Suprapubic skin (tissue), 3 donors: ENCODE results near the gene LRMDA.

Source experiments
- EP300 ChIP-seq: sonication (generic); formaldehyde crosslinking; IDR thresholded peaks from one replicate; pipeline ENCODE4 v1.6.1; 2017; ENCODE audit warnings: antibody characterized with exemption
- TF ChIP-seq, protein P1 (sequence below), 2 donors: fragments of 200-600 bp in 1 of 2; fragments of 450-650 bp in 1 of 2; sonication (generic) in 1 of 2; IDR thresholded peaks; one replicate each; pipeline ENCODE4 v1.5.1; 2016 to 2019; ENCODE audit warnings: antibody characterized with exemption in 2 of 2, mild to moderate bottlenecking in 1 of 2, moderate library complexity in 1 of 2

DNA sequence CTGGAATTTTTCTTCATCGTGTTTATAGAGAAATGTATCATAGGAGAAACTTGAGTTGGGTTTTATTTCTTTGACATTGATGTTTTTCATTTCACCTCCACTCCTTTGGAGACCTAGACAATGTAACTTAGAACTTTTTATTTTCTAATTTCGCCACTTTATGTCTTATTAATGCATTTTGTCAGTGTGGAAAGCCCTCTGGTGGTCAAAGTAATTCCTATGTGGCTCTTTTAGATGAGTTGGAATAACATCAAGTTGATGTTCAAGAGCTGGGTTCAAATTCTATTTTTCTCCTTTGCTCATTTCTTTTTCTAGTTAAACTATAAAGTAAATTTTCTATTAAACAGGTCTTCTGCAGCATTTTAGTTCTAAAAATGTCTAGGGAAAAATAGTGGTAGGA lies 478.6 kb downstream of the LRMDA start:
- TF ChIP-seq, protein P1, sequence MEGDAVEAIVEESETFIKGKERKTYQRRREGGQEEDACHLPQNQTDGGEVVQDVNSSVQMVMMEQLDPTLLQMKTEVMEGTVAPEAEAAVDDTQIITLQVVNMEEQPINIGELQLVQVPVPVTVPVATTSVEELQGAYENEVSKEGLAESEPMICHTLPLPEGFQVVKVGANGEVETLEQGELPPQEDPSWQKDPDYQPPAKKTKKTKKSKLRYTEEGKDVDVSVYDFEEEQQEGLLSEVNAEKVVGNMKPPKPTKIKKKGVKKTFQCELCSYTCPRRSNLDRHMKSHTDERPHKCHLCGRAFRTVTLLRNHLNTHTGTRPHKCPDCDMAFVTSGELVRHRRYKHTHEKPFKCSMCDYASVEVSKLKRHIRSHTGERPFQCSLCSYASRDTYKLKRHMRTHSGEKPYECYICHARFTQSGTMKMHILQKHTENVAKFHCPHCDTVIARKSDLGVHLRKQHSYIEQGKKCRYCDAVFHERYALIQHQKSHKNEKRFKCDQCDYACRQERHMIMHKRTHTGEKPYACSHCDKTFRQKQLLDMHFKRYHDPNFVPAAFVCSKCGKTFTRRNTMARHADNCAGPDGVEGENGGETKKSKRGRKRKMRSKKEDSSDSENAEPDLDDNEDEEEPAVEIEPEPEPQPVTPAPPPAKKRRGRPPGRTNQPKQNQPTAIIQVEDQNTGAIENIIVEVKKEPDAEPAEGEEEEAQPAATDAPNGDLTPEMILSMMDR (IDR thresholded peaks at IDR 0.05) = peak in 1 of 2 donors; percentile 30
- no peak for TF ChIP-seq EP300
